Panc1 (cell line): Measurements from ENCODE around the gene TMCO4.

Source experiments
- CTCF ChIP-seq: fragments of 450-650 bp; IDR thresholded peaks from 2 replicates; pipeline ENCODE4 v1.5.1; 2017; ENCODE audit warnings: mild to moderate bottlenecking
- POLR2AphosphoS5 ChIP-seq: IDR thresholded peaks from 2 replicates; pipeline ENCODE4 v1.6.1; 2012; ENCODE audit warnings: mild to moderate bottlenecking, low read depth, low read length, moderate library complexity
- REST ChIP-seq, 2 experiments: IDR thresholded peaks; 2 replicates each; pipeline ENCODE4 v1.6.1; 2011 to 2012; ENCODE audit warnings: low read depth in 2 of 2, control low read depth in 1 of 2, low read length in 1 of 2, mild to moderate bottlenecking in 1 of 2, moderate library complexity in 1 of 2; ENCODE audit not compliant: insufficient read depth in 1 of 2

- no peak for TF ChIP-seq CTCF
- no peak for TF ChIP-seq REST (IDR thresholded peaks at IDR 0.05; ENCODE audit: insufficient read depth in 1 of 2, low read depth in 2 of 2, low read length in 1 of 2)
- TF ChIP-seq POLR2AphosphoS5, result no peak
Measured at GRCh38 chr1:19792237-19793002, 7.3 kb downstream of the TMCO4 start.
